HG02610 (cell line): ENCODE data around the gene HTR5A.

Experiments
- ATAC-seq: cut with Tn5 transposase; IDR thresholded peaks from one replicate; pipeline ENCODE4 v1.9.1; 2021; ENCODE audit warnings: mild to moderate bottlenecking, moderate library complexity; ENCODE audit not compliant: unreplicated experiment

Gene HTR5A

GRCh38 chr7:155136619-155137243, 66.6 kb downstream of the HTR5A start:
- ATAC-seq: no peak
